Type B pancreatic cell (in vitro differentiated cells): ENCODE data around the gene ECHDC1. TPM values are rescaled to one million over a fixed set of nuclear protein-coding genes. Genes with fewer than 3 reads are reported as not detected.

Experiments used
- DNase-seq: peaks from one replicate; pipeline ENCODE4 v3.0.0; 2021; ENCODE audit warnings: mixed read lengths; ENCODE audit not compliant: unreplicated experiment; ENCODE audit errors: extremely low spot score
- H3K27ac Mint-ChIP-seq: 2 replicates; pipeline ENCODE4 v1.8.0; 2021; ENCODE audit warnings: mild to moderate bottlenecking, mixed read lengths
- H3K27me3 Mint-ChIP-seq: 2 replicates; pipeline ENCODE4 v1.8.0; 2021; ENCODE audit warnings: mixed read lengths
- H3K36me3 Mint-ChIP-seq: 2 replicates; pipeline ENCODE4 v1.8.0; 2021; ENCODE audit warnings: mixed read lengths
- H3K4me1 Mint-ChIP-seq: one replicate; pipeline ENCODE4 v1.8.0; 2021; ENCODE audit warnings: mixed read lengths; ENCODE audit not compliant: unreplicated experiment
- H3K4me3 Mint-ChIP-seq: 2 replicates; pipeline ENCODE4 v1.8.0; 2021; ENCODE audit warnings: mild to moderate bottlenecking, mixed read lengths
- H3K9me3 Mint-ChIP-seq: 2 replicates; pipeline ENCODE4 v1.8.0; 2021; ENCODE audit warnings: mixed read lengths
- total RNA-seq: library from RNA; stranded (reverse); gene quantifications from 2 replicates; pipeline ENCODE4 v1.2.1, GENCODE V29; 2021; ENCODE audit warnings: low replicate concordance
- TF ChIP-seq, protein P1 (sequence below): fragments of 200-600 bp; sonication (generic); conservative IDR thresholded peaks from 2 replicates; pipeline ENCODE4 v1.5.0; 2021; ENCODE audit warnings: antibody characterized with exemption, mild to moderate bottlenecking

Gene ECHDC1
- total RNA-seq, 1 donor from 2014 or later, result 48.4 TPM

DNA sequence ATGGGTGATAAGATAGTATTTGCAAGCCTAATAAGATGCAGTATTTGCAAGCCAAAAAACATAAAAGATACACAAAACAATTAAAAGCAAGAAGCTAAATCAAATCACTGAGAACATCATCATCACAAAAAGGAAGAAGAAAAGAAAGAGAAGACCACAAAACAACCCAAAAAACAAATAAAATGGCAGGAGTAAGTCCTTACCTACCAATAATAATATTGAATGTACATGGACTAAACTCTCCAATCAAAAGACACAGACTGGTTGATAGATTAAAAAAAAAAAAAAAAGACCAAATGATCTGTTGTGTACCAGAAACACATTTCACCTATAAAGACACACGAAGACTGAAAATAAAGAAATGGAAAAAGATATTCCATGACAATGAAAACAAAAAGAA is 37.7 kb downstream of the ECHDC1 start:
- Mint-ChIP-seq H3K27ac (no peak overlapping the region), H3K36me3 (peaks cover 52% of the 10 kb centered on the region), H3K9me3 (peaks cover 8% of the 10 kb centered on the region), H3K4me1 (peaks cover 7% of the 10 kb centered on the region), H3K27me3 (no peaks in the 10 kb centered on the region), H3K4me3 (no peak overlapping the region)
- TF ChIP-seq, protein P1, sequence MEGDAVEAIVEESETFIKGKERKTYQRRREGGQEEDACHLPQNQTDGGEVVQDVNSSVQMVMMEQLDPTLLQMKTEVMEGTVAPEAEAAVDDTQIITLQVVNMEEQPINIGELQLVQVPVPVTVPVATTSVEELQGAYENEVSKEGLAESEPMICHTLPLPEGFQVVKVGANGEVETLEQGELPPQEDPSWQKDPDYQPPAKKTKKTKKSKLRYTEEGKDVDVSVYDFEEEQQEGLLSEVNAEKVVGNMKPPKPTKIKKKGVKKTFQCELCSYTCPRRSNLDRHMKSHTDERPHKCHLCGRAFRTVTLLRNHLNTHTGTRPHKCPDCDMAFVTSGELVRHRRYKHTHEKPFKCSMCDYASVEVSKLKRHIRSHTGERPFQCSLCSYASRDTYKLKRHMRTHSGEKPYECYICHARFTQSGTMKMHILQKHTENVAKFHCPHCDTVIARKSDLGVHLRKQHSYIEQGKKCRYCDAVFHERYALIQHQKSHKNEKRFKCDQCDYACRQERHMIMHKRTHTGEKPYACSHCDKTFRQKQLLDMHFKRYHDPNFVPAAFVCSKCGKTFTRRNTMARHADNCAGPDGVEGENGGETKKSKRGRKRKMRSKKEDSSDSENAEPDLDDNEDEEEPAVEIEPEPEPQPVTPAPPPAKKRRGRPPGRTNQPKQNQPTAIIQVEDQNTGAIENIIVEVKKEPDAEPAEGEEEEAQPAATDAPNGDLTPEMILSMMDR, result no peak
- DNase-seq, result no peak

- H3K4me1 Mint-ChIP-seq, result peaks cover 7% of the 10 kb centered on the region
- no peak for DNase-seq
- no peaks in the 10 kb centered on the region for H3K27me3 Mint-ChIP-seq
- no peak overlapping the region for H3K4me3 Mint-ChIP-seq
- peaks cover 4% of the 10 kb centered on the region for H3K9me3 Mint-ChIP-seq
- H3K27ac Mint-ChIP-seq, result no peak overlapping the region
- TF ChIP-seq, protein P1, result no peak
- peaks cover 42% of the 10 kb centered on the region for H3K36me3 Mint-ChIP-seq
These were observed 39.5 kb downstream of the ECHDC1 start for GRCh38 chr6:127303917-127304316.

DNA sequence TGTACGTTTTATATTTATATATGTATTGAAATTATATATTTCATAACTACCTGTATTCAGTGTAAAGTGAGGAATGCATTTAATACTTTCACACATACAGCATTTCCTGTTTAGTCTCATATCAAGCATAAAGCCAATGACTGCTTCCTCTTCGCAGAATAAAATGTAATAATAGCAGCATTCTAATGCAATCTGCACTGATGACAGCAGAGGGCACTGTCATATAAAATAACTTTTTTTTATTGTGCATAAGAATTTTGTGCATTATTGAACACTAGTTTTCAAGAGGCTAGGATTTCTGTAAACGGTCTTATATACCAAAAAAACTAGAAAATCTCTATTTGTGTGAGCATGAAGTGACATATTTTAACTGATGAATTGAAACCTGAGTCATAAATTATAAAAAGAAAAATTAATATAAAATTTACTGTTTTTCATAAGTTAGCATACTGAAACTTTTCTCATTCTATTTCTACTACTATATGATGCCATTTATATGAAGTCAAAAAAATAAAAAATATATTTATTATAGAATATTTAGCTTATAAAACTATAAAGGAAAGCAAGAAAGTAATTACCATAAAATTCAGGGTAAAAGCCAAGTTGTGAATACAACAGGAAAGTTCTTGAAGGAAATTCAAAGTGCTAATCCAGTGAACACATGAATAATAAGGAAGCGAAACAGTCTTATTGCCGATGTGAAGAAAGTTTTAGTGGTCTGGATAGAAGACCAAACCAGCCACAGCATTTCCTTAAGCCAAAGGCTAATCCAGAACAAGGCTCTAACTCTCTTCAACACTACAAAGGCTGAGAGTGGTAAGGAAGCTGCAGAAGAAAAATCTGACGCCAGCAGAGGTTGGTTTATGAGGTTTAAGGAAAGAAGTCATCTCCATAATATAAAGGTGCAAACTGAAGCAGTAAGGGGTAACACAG is 40.4 kb downstream of the ECHDC1 start:
- peaks cover 32% of the 10 kb centered on the region for H3K36me3 Mint-ChIP-seq
- H3K27me3 Mint-ChIP-seq, result no peaks in the 10 kb centered on the region
- DNase-seq, result no peak
- TF ChIP-seq, protein P1, result peak; percentile 84
- no peak overlapping the region for H3K27ac Mint-ChIP-seq
- H3K9me3 Mint-ChIP-seq, result no peaks in the 10 kb centered on the region
- peaks cover 7% of the 10 kb centered on the region for H3K4me1 Mint-ChIP-seq
- no peak overlapping the region for H3K4me3 Mint-ChIP-seq

GRCh38 chr6:127301199-127301700 is 42.2 kb downstream of the ECHDC1 start:
- no peak for DNase-seq
- Mint-ChIP-seq H3K9me3 (no peaks in the 10 kb centered on the region), H3K4me1 (peaks cover 7% of the 10 kb centered on the region), H3K4me3 (no peak overlapping the region), H3K36me3 (peaks cover 19% of the 10 kb centered on the region), H3K27ac (peak overlapping the region; percentile 45), H3K27me3 (no peaks in the 10 kb centered on the region)
- TF ChIP-seq, protein P1, result no peak

GRCh38 chr6:127300411-127300810 is 43.0 kb downstream of the ECHDC1 start:
- DNase-seq, result no peak
- peak overlapping the region; percentile 94 for H3K27ac Mint-ChIP-seq
- TF ChIP-seq, protein P1, result no peak
- H3K9me3 Mint-ChIP-seq, result no peaks in the 10 kb centered on the region
- H3K4me1 Mint-ChIP-seq, result peaks cover 7% of the 10 kb centered on the region
- no peak overlapping the region for H3K4me3 Mint-ChIP-seq
- H3K27me3 Mint-ChIP-seq, result no peaks in the 10 kb centered on the region
- H3K36me3 Mint-ChIP-seq, result peaks cover 11% of the 10 kb centered on the region
